G401.6 (cell line): Measurements from ENCODE around the gene BAG5.
"Not testable (repeated sequence)": the region's sequence is repeated elsewhere in the genome, so short reads cannot be mapped to it uniquely, and the experiment has no call there.

ENCODE experiments used
- FAIRE-seq: peaks from 2 replicates; lab custom pipeline; 2012; peaks lifted over from hg19 to GRCh38; lab: Jason Lieb, UNC

Gene BAG5

GRCh38 chr14:103533137-103533998 lies 29.1 kb downstream of the BAG5 start:
- no peak for FAIRE-seq

GRCh38 chr14:103532216-103533136 lies 30.0 kb downstream of the BAG5 start:
- FAIRE-seq = no peak

GRCh38 chr14:103531421-103532215 lies 30.8 kb downstream of the BAG5 start:
- FAIRE-seq = no peak

- FAIRE-seq = no peak
These were observed 31.6 kb downstream of the BAG5 start for GRCh38 chr14:103530831-103531230.

GRCh38 chr14:103530390-103530789 lies 32.1 kb downstream of the BAG5 start:
- no peak for FAIRE-seq

- FAIRE-seq = no peak
These were observed 32.8 kb downstream of the BAG5 start for GRCh38 chr14:103529383-103530365.

GRCh38 chr14:103528587-103529382 lies 33.7 kb downstream of the BAG5 start, which contains the start of gene TRMT61A:
TSS of gene TRMT61A (plus strand) at chr14:103529196. CDS start at chr14:103529979, 783 bp downstream.
- FAIRE-seq = no peak

GRCh38 chr14:103528146-103528586 lies 34.3 kb downstream of the BAG5 start:
- no peak for FAIRE-seq

- no peak for FAIRE-seq
These were observed 34.9 kb downstream of the BAG5 start for GRCh38 chr14:103527408-103528145.

GRCh38 chr14:103526914-103527248 lies 35.6 kb downstream of the BAG5 start:
- no peak for FAIRE-seq

GRCh38 chr14:103526247-103526913 lies 36.1 kb downstream of the BAG5 start:
- FAIRE-seq = no peak

GRCh38 chr14:103525430-103526246 lies 36.8 kb downstream of the BAG5 start:
- FAIRE-seq = not testable (repeated sequence)

GRCh38 chr14:103524002-103524935 lies 38.2 kb downstream of the BAG5 start:
- no peak for FAIRE-seq

- no peak for FAIRE-seq
These were observed 38.9 kb downstream of the BAG5 start for GRCh38 chr14:103523575-103523954.

- no peak for FAIRE-seq
These were observed 39.5 kb downstream of the BAG5 start, which contains the start of gene CKB for GRCh38 chr14:103522649-103523574. TSS of gene CKB (minus strand) at chr14:103522830. CDS start at chr14:103522493, 337 bp downstream.
